IPS-18a (cell line): ENCODE results near the gene C16orf86.
"Not testable (repeated sequence)": the region's sequence is repeated elsewhere in the genome, so short reads cannot be mapped to it uniquely, and the experiment has no call there.

Source experiments
- H3K27ac ChIP-seq: one replicate; pipeline ENCODE4 v1.5.1; 2013; ENCODE audit warnings: low read length
- H3K27me3 ChIP-seq: one replicate; pipeline ENCODE4 v1.6.1; 2013; ENCODE audit warnings: mild to moderate bottlenecking, low read length; ENCODE audit not compliant: control insufficient read depth, insufficient read depth
- H3K36me3 ChIP-seq: one replicate; pipeline ENCODE4 v1.6.1; 2013; ENCODE audit warnings: low read depth, low read length; ENCODE audit not compliant: control insufficient read depth
- H3K4me1 ChIP-seq: one replicate; pipeline ENCODE4 v1.6.1; 2013; ENCODE audit warnings: low read depth, low read length; ENCODE audit not compliant: control insufficient read depth
- H3K4me3 ChIP-seq: one replicate; pipeline ENCODE4 v1.5.1; 2013; ENCODE audit warnings: low read length
- H3K9ac ChIP-seq: one replicate; pipeline ENCODE4 v1.6.1; 2013; ENCODE audit warnings: mild to moderate bottlenecking, low read length, moderate library complexity
- H3K9me3 ChIP-seq: one replicate; pipeline ENCODE4 v1.6.1; 2013; ENCODE audit warnings: low read depth, low read length; ENCODE audit not compliant: control insufficient read depth

The C16orf86 gene

GRCh38 chr16:67683767-67684166 is 17.2 kb downstream of the C16orf86 start:
- H3K4me3 ChIP-seq: no peak overlapping the region
- H3K9me3 ChIP-seq: no peaks in the 10 kb centered on the region
- H3K27ac ChIP-seq: no peak overlapping the region
- H3K4me1 ChIP-seq: no peaks in the 10 kb centered on the region
- H3K36me3 ChIP-seq: peaks cover 11% of the 10 kb centered on the region
- no peaks in the 10 kb centered on the region for H3K27me3 ChIP-seq
- no peak overlapping the region for H3K9ac ChIP-seq

DNA sequence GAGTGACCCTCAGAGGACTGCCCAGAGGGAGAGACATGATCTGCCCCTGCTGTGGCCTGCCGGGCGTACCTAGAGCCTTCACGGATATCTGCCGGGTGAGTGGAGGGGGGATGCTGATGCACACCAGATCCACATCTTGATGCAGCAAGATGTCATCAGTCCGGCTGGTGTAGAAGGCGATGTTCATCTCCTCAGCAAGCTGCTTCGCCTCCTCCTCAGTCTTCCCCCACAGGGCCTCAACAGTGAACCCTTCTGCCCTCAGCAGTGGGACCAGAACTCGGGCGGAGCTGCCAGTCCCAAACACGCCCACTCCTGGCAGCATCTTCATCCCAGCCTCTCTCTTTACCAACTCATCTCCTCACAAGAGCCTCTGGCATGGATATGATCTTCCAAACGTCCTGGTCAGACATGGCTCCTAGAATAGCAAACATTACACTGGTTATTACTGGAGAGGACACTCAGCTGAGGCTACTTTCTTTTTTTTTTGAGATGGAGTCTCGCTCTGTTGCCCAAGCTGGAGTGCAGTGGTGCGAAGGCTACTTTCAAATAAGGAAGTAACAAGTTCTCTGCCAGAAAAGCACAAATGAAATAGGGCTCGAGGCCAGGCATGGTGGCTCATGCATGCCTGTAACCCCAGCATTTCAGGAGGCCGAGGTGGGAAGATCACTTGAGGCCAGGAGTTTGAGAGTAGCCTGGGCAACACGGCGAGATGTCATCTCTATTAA is 18.9 kb downstream of the C16orf86 start:
- no peak overlapping the region for H3K4me3 ChIP-seq
- H3K9ac ChIP-seq: no peak overlapping the region
- no peaks in the 10 kb centered on the region for H3K4me1 ChIP-seq
- H3K9me3 ChIP-seq: no peaks in the 10 kb centered on the region
- no peaks in the 10 kb centered on the region for H3K27me3 ChIP-seq
- peaks cover 11% of the 10 kb centered on the region for H3K36me3 ChIP-seq
- no peak overlapping the region for H3K27ac ChIP-seq

- H3K9me3 ChIP-seq, H3K27me3 ChIP-seq, H3K4me3 ChIP-seq, H3K4me1 ChIP-seq, H3K27ac ChIP-seq, H3K36me3 ChIP-seq, H3K9ac ChIP-seq: not testable (repeated sequence)
Measured at GRCh38 chr16:67693517-67694285, 27.1 kb downstream of the C16orf86 start.

DNA sequence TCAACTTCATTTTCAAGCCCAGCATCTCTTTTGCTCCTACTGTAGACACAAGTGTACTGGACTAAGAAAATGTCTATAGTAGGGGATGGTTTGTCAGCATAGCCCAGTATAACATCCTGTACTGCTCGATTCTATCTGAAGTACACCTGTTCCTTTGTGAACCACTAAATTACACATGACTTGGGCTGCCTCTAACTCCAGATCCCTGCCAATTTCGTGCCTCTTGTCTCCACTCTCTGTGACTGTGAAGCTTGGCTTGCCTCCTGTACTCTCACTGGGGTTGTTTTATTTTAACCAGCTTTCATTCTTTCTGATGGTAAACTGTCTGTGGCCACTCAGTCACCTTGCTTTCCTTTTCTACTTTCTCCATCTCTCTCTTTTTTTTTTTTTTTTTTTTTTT is 28.0 kb downstream of the C16orf86 start:
- H3K27ac ChIP-seq: no peak overlapping the region
- no peaks in the 10 kb centered on the region for H3K36me3 ChIP-seq
- no peaks in the 10 kb centered on the region for H3K27me3 ChIP-seq
- no peaks in the 10 kb centered on the region for H3K9me3 ChIP-seq
- no peak overlapping the region for H3K4me3 ChIP-seq
- no peak overlapping the region for H3K9ac ChIP-seq
- H3K4me1 ChIP-seq: no peaks in the 10 kb centered on the region

DNA sequence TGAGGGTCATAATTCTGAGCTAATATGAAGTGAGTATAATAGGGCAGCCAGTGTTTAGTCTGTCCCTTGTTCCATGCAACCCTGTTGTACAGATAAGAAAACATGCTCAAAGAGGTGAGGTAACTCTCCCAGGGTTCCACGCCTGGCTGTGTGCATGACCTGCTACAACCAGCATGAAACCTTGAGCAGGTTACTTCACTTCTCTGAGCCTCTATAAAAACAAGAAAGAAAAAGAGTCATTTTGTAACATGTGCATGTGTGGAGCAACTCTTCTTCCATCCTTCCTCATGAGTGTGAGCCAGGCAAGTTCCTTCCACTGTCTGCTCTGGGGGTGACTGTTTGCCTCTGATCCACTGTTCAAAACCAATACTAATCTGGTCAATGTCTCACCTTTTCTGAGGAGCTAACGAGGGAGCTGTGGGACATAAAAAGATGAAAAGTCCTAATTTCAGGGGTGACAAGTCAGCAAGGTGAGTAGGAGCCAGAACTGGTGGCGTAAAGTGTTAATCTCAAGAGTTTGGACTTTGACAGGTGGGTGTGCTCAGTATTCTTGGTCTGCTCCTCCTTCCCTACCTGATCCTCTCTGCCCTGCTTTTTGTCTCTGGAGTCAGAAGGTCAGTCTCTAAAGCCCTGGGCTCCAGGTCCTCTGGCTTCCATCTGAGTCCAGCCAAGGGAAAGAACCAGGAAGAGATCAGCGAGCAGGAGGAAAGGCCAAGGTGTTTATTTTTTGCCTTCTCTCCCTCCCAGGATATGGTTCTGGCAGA is 31.0 kb downstream of the C16orf86 start:
- H3K27me3 ChIP-seq: no peaks in the 10 kb centered on the region
- no peaks in the 10 kb centered on the region for H3K4me1 ChIP-seq
- H3K4me3 ChIP-seq: no peak overlapping the region
- no peak overlapping the region for H3K9ac ChIP-seq
- H3K27ac ChIP-seq: no peak overlapping the region
- H3K36me3 ChIP-seq: no peaks in the 10 kb centered on the region
- H3K9me3 ChIP-seq: no peaks in the 10 kb centered on the region

DNA sequence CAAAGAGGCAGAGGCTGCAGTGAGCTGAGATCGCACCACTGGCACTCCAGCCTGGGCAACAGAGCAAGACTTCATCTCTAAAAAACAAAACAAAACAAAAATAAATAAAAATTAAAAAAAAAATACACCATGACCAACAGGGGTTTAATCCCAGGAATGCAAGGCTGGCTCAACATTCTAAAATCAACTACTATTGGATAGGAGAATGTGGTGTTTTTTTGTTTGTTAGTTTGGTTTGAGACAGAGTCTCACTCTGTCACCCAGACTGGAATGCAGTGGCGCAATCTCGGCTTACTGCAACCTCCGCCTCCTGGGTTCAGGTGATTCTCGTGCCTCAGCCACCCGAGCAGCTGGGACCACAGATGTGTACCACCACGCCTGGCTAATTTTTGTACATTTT is 32.7 kb downstream of the C16orf86 start:
- H3K9ac ChIP-seq: no peak overlapping the region
- H3K4me3 ChIP-seq: no peak overlapping the region
- no peak overlapping the region for H3K27ac ChIP-seq
- no peaks in the 10 kb centered on the region for H3K4me1 ChIP-seq
- H3K36me3 ChIP-seq: no peaks in the 10 kb centered on the region
- H3K27me3 ChIP-seq: no peaks in the 10 kb centered on the region
- H3K9me3 ChIP-seq: no peaks in the 10 kb centered on the region

DNA sequence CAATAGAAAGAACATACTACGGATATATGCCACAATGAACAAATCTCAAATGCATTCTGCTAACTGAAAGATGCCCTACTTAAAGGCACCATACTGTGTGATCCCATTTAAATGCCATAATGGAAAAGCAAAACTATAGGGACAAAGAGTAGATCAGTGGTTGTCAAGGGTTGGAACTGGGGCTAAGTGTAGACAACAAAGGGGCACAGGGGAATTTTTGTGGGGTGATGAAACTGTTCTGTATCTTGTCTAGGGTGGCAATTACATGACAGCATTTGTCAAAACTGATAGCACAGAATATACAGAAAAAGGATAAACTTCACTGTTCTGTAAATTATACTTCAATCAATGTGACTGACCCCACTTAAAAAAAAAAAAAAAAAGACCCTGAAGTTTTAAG is 34.8 kb downstream of the C16orf86 start:
- no peaks in the 10 kb centered on the region for H3K4me1 ChIP-seq

DNA sequence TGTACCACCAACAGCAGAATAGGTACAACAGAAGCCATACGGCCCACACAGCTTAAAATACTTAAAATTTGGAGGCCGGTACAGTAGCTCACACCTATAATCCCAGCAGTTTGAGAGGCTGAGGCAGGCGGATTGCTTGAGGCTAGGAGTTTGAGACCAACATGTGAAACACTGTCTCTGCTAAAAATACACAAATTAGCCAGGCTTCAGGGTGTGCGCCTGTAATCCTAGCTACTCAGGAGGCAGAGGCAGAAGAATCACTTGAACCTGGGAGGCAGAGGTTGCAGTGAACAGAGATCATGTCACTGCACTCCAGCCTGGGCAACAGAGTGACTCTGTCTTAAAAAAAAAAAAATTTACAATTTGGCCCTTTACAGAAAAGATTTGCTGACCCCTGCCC is 35.5 kb downstream of the C16orf86 start:
- H3K27me3 ChIP-seq: no peaks in the 10 kb centered on the region
- no peaks in the 10 kb centered on the region for H3K36me3 ChIP-seq
- no peaks in the 10 kb centered on the region for H3K9me3 ChIP-seq
- H3K27ac ChIP-seq: no peak overlapping the region
- H3K9ac ChIP-seq: no peak overlapping the region
- H3K4me1 ChIP-seq: no peaks in the 10 kb centered on the region
- H3K4me3 ChIP-seq: no peak overlapping the region

More for the DNA sequence above, 34.8 kb downstream of the C16orf86 start:
- Histone ChIP-seq H3K36me3 (no peaks in the 10 kb centered on the region), H3K27ac (no peak overlapping the region), H3K27me3 (no peaks in the 10 kb centered on the region), H3K9ac (no peak overlapping the region), H3K9me3 (no peaks in the 10 kb centered on the region), H3K4me3 (no peak overlapping the region)

DNA sequence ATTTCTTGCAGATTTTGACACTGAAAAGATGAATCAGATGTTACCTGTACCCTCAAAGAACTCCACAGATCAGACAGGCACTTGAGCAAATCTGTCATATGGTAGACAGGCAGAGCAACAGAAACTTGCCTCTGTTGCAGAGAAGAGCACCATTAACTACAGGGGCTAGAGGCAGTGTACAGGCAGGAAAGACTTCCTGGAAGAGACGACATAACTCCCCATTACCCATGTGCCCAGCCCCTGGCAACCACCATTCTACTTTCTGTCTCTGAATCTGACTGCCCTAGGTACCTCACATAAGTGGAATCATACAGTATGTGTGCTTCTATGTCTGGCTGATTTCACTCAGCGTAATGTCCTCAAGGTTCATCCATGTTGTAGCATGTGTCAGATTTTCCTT is 37.0 kb downstream of the C16orf86 start:
- H3K4me3 ChIP-seq: no peak overlapping the region
- H3K27me3 ChIP-seq: no peaks in the 10 kb centered on the region
- no peaks in the 10 kb centered on the region for H3K4me1 ChIP-seq
- H3K27ac ChIP-seq: no peak overlapping the region
- H3K9me3 ChIP-seq: no peaks in the 10 kb centered on the region
- H3K36me3 ChIP-seq: no peaks in the 10 kb centered on the region
- no peak overlapping the region for H3K9ac ChIP-seq

DNA sequence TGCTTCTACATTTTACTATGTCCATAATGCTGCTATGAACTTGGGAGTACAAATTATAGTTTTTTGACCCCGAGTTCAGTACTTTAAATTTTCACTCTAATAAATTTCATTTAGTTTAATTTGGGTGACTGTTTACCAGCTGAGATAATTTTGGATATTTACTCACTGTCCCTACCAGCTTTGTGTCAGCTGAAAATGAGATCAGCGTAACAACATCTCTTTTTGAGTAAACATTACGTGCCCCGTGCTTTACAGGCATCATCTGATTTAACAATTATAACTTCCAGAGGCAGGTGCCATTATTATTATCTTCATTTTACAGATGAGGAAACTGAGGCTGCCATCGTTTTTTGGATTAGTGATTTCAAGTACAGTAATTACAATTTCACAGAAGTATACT is 37.5 kb downstream of the C16orf86 start:
- Histone ChIP-seq H3K36me3 (no peaks in the 10 kb centered on the region), H3K27ac (no peak overlapping the region), H3K9ac (no peak overlapping the region), H3K9me3 (no peaks in the 10 kb centered on the region), H3K4me1 (no peaks in the 10 kb centered on the region), H3K27me3 (no peaks in the 10 kb centered on the region), H3K4me3 (no peak overlapping the region)

- H3K36me3 ChIP-seq: no peaks in the 10 kb centered on the region
- no peak overlapping the region for H3K4me3 ChIP-seq
- no peaks in the 10 kb centered on the region for H3K9me3 ChIP-seq
- H3K27ac ChIP-seq: no peak overlapping the region
- no peaks in the 10 kb centered on the region for H3K27me3 ChIP-seq
- H3K4me1 ChIP-seq: no peaks in the 10 kb centered on the region
- H3K9ac ChIP-seq: no peak overlapping the region
Measured at GRCh38 chr16:67707210-67707609, 40.6 kb downstream of the C16orf86 start.
